GM19468 (cell line): ENCODE data around the gene PES1.
"Not testable (repeated sequence)": the region's sequence is repeated elsewhere in the genome, so short reads cannot be mapped to it uniquely, and the experiment has no call there.

Experiments
- ATAC-seq: cut with Tn5 transposase; IDR thresholded peaks from one replicate; pipeline ENCODE4 v1.9.1; 2021; ENCODE audit warnings: mild to moderate bottlenecking, moderate library complexity, moderate number of reproducible peaks; ENCODE audit not compliant: unreplicated experiment; ENCODE audit errors: extremely low read depth

The PES1 gene

GRCh38 chr22:30580896-30581295 is 10.8 kb downstream of the PES1 start:
- ATAC-seq, result no peak

- ATAC-seq, result no peak
Observed at GRCh38 chr22:30578481-30578880, 13.2 kb downstream of the PES1 start.

- ATAC-seq, result no peak
Observed at GRCh38 chr22:30575859-30576258, 15.9 kb downstream of the PES1 start.

- ATAC-seq, result no peak
Observed at GRCh38 chr22:30574997-30575671, 16.6 kb downstream of the PES1 start.

- no peak for ATAC-seq
Observed at GRCh38 chr22:30574095-30574981, 17.4 kb downstream of the PES1 start, which contains the start of gene GAL3ST1. Gene GAL3ST1 (minus strand): TSS chr22:30574665. CDS start chr22:30557392, 17,273 bp downstream.

- ATAC-seq, result no peak
Observed at GRCh38 chr22:30573594-30574094, 18.1 kb downstream of the PES1 start.

- no peak for ATAC-seq
Observed at GRCh38 chr22:30572840-30573593, 18.7 kb downstream of the PES1 start.

GRCh38 chr22:30572210-30572609 is 19.5 kb downstream of the PES1 start:
- ATAC-seq, result no peak

GRCh38 chr22:30569674-30570202 is 22.0 kb downstream of the PES1 start:
- ATAC-seq, result no peak

GRCh38 chr22:30568137-30568805 is 23.4 kb downstream of the PES1 start:
- ATAC-seq, result no peak

- ATAC-seq, result not testable (repeated sequence)
Observed at GRCh38 chr22:30567277-30567676, 24.4 kb downstream of the PES1 start.

- ATAC-seq, result no peak
Observed at GRCh38 chr22:30566125-30566524, 25.6 kb downstream of the PES1 start.

GRCh38 chr22:30565341-30565740 is 26.4 kb downstream of the PES1 start:
- ATAC-seq, result no peak

- no peak for ATAC-seq
Observed at GRCh38 chr22:30564761-30565119, 27.0 kb downstream of the PES1 start.

- ATAC-seq, result no peak
Observed at GRCh38 chr22:30564045-30564760, 27.5 kb downstream of the PES1 start.

GRCh38 chr22:30562366-30562765 is 29.3 kb downstream of the PES1 start:
- ATAC-seq, result no peak

GRCh38 chr22:30561402-30562189 is 30.1 kb downstream of the PES1 start:
- ATAC-seq, result no peak

GRCh38 chr22:30560643-30561202 is 31.0 kb downstream of the PES1 start:
- ATAC-seq, result not testable (repeated sequence)
